GM21515 (cell line): ENCODE measurements around the gene DNAAF5.
A peak's percentile ranks its signal among the peaks of the same experiment; 100 is the strongest.

Experiments
- ATAC-seq: cut with Tn5 transposase; IDR thresholded peaks from one replicate; pipeline ENCODE4 v1.9.1; 2021; ENCODE audit not compliant: unreplicated experiment

Gene DNAAF5

GRCh38 chr7:726084-726853, at the start of gene DNAAF5:
Gene DNAAF5 (plus strand): TSS chr7:726699. CDS start chr7:726721, 22 bp downstream.
- peak; percentile 80 for ATAC-seq

- ATAC-seq, result no peak
These were observed 49.5 kb upstream of the DNAAF5 start for GRCh38 chr7:676972-677385.

- no peak for ATAC-seq
These were observed 45.9 kb upstream of the DNAAF5 start for GRCh38 chr7:680411-681127.

GRCh38 chr7:681551-682307, 44.8 kb upstream of the DNAAF5 start:
- no peak for ATAC-seq

DNA sequence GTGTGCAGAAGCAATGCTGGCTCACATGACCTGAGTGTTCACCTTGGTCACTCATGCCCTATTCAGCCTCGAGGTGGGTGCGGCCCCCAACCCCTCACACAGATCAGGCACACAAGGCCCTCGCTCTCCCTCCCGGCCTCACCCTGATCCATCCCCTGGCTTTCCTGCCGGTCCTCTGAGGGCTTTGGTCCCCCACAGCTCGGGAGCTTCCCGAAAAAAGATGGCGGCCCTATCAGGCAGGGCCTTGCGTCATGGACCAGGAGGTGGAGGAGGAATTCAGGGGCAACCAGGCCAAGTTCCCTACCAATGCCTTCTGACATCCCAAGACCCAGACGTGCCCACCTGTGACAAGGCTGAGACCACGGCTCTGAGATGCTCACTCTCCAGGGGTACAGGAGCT, 43.7 kb upstream of the DNAAF5 start:
- no peak for ATAC-seq

GRCh38 chr7:683526-684205, 42.8 kb upstream of the DNAAF5 start:
- ATAC-seq, result no peak

- no peak for ATAC-seq
These were observed 42.1 kb upstream of the DNAAF5 start for GRCh38 chr7:684416-684815.

- no peak for ATAC-seq
These were observed 41.0 kb upstream of the DNAAF5 start for GRCh38 chr7:685540-685939.

GRCh38 chr7:690478-691360, 35.8 kb upstream of the DNAAF5 start:
- no peak for ATAC-seq

DNA sequence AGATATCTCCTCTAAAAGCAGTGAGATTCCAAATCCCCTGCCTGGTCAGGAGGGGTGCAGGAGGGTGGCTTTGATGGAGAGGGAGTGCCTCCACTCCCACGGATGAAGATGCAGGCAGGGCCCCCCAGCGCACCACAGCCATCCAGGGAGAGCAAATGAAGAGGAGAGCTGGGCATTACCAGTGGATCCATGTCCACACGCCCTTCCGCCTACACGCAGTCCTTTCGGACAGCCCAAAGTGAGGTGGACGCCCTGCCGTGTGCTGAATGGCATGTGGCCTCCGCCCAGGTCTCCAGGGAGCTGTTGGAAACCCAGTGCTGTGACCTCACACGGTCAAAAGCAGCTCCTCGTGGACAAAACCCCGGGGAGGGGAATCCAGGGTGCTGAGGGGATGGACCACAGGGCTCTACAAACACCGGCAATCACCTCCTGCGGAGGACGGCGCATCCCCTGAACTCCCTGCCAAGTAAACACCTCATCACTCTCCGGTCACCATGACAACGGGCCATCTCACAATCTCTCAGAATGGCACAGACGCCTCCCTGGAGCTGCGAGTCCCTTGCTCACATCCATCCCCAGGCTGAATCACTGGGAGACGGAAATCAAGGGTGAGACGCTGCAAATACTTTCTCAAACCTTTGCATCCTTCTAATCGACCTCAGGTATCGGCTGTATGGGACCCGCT, 35.0 kb upstream of the DNAAF5 start:
- ATAC-seq, result no peak

GRCh38 chr7:693280-693679, 33.2 kb upstream of the DNAAF5 start:
- ATAC-seq, result no peak

- no peak for ATAC-seq
These were observed 30.1 kb upstream of the DNAAF5 start for GRCh38 chr7:696426-696811.

DNA sequence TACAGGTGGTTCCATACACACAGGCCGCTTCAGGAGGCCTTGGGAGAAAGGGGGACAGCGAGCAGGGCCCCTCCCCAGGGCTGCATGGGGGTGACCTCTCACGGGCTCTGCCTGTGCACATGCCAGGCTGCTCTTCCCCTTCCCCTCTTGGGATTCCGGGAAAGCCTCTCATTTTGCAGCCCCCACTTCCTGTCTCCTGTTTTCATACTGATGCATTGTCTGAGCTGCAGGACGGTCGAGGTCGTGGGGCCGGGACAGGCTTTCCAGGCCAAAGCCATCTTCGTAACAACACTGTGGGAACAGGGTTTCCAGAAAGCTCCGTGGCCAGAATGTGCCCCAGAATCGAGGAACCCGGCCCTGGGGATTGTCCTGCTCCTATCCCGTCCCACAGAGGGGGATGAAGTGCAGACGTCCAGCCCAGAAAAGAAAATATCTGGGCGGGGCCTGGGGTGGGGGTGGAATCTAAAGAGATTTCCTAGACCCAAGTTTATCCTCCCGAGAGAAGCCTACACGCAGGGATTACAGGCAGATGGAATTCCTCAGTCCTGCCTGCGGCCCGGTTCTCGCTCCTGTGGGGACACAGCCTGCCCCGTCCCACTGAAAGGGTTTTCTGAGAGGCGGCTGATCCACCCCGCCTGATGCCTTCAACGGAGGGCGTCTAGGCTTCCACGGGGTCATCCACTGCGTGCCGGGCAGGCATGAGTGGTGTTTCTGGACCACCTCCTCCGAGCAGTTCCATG, 29.5 kb upstream of the DNAAF5 start:
- no peak for ATAC-seq

DNA sequence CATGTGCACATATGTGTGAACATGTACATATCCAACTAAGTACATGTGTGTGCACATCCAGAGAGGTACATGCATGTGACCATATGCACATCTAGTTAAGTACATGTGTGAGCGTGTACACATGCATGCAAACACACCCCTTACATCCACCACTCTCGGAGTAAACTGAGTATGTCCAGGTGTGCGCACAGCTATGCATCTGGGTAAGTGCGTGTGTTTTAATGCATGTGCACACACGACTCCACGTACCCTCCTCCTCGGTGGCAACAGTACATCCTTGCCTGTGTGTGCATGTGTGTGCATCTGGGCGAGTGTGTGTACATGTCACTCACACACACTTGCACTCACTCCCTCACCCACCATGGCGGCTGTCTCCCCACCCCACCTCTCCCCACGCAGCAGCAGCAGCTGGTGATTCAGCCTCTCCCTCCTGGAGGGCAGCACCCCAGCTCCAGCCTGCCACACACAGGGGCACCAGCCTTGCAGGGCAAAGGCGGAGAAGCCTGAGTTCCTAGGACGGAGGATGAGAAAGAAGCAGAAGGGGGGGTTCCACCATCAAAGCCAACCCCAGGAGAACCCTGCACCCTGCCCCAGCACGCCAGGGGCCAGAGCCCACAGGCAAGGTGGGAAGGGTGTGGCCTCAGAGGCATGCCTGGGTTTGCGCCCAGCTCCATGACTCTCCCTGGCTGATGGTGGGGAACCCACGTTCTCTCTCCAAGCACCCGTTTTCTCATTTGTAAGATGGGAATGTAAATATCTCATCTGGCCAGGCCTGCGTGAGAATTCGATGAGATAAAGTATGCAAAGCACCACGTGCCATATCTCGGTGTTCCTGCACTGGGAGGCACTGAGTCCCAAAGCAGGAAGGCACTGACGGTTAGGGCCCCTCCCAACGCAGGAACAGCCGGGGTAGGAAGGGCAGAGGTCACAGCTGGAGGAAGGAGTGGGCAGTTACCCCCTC, 27.7 kb upstream of the DNAAF5 start:
- no peak for ATAC-seq

DNA sequence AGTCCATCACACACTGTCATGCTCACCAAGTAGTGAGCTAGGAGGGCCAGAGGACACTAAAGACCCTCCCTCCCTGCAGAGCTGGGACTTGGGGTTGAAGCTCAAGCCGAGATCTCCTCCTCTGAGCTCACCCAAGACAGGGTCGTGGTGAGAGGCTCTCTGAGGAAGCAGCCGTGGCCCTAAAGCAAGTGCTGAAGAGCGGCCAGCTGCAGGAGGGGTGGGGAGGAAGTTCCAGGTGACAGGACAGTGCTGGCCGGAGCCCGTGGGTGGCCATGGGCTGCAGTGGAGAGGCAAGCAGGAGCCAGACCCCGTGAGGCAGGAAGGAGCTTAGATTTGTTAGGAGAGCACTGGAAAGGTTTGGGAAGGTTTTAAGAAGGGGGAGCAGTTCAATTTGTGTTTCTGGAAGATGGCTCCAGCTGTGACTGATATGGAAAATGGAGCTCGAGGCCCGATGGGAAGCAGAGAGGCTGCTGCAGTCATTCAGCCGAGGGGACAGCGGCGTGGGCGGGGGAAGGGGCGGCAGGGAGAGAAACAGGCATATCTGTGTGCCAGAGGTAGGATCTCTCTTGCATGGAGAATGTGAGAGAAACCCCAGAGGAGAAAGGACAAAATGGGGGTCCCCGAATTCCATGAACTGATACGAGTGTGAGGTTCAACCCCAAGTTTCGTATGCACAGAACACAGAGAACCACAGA, 26.9 kb upstream of the DNAAF5 start:
- ATAC-seq, result no peak

DNA sequence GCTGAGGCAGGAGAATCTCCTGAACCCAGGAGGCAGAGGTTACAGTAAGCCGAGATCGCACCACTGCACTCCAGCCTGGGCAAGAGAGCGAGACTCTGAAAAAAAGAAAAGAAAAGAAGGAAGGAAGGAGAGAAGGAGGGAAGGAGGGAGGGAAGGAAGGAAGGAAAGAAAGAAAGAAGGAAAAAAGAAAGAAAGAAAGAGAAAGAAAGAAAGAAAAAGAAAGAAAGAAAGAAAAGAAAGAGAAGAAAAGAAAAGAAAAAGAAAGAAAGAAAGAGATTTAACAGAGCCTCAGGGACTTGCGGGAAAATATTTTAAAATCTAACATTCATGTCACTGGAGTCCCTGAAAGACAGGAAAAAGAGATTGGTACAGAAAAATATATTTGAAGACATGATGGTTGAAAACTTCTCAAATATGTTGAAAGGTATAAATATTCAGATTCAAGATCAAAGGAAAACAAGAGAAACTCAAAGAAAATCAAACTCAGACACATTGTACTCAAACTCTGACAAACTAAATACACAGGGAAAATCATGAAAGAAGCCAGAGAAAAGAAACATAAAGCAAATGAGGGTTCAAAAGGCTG, 25.3 kb upstream of the DNAAF5 start:
- ATAC-seq, result no peak

DNA sequence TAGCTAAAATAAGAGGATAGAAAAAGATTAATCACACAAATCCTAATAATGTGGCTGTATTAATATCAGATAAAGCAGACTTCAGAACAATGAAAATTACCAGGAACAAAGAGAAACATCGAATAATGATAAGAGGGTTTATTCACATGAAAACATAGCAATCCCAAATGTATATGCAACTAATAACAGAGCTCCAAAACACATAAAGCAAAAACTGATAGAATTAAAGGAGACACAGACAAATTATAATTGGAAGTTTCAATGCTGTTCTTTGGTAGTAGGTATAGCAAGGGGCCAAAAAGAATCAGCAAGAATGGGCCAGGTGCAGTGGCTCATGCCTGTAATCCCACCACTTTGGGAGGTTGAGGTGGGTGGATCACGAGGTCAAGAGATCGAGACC, 23.4 kb upstream of the DNAAF5 start:
- ATAC-seq, result no peak
